IPS-NIHi11 (cell line): ENCODE results near the gene BTG1.
A peak's percentile ranks its signal among the peaks of the same experiment; 100 is the strongest.
"Not testable (repeated sequence)": the region's sequence is repeated elsewhere in the genome, so short reads cannot be mapped to it uniquely, and the experiment has no call there.

ENCODE experiments used
- DNase-seq: peaks from one replicate; pipeline ENCODE4 v3.0.0; 2012; ENCODE audit warnings: mixed read lengths, low spot score

Gene BTG1

DNA sequence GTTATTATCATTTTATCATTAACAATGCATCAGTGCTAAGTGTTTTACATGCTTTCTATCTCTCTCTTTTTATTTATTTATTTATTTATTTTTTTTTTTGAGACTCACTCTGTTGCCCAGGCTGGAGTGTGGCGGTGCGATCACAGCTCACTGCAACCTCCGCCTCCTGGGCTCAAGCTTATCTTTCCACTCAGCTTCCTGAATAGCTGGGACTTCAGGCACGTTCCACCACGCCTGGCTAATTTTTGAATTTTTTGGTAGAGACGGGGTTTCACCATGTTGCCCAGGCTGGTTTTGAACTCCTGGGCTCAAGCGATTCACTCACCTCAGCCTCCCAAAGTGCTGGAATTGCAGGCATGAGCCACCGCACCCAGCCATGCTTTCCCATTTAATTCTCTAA, 3.9 kb upstream of the BTG1 start:
- no peak for DNase-seq

DNA sequence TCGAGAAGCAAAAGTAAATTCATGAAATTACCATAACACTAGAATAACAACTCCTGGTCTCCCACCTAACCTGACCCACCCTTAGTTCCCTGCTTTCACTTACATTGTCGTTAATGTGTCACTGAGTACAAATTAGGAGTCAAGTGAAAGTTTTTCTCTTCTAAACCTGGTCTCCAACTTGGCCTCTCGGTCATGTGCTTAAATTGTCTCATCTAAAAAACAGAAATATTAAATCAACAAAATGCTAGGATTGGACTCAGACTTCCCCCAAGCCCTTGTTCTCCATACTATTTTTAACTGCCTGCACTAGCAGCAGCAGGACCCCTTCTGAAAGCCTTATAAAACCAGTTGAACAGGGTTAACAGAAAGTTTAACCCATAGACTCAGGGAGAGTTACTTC, 1.8 kb upstream of the BTG1 start:
- no peak for DNase-seq

DNA sequence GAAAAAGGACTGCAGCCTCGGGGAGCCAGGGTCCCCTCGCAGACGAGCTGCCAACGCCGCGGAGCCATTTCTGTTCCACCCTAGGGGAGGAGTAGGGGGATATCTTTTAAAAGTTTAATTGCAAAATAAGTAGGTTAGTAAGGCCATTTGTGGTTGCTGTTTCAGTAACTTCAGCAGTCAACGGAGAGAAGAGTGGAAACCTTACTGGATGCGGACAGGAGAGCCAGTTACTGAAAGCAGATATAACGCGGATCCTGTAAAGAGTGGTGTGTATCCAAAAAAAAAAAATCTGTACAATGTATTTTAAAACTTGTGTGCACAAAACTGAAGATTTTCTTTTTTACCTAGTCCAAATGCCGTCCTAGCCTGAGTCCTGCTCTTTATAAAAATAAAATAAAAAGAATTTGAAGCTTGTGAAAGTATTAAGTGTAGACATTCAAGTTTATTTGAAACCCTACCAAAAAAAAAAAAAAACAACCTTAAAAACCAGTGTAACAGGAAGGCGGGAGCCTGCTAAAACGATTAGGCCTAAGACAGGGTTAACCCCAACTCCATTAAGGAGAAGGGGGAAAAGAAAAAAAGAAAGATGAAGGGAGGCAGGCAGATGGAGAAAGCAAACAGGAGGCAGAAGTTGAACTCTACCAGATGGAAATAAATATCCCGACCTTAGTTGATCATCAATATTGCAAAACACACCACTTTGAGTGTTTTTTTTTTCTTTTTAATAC, 1.0 kb upstream of the BTG1 start:
- no peak for DNase-seq

DNA sequence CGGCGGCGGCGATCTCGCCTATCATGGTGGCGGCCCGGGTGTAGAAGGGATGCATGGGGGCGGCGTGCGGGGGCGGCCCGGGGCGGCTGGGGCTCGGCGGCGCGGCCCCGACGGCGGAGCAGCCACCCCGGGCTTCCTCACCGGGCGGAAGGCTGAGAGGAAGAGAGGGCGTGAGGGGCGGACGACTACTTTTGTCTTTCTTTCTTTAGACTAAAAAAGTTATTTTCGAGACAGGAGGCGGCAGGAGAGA, 240 bp downstream of the BTG1 start:
- DNase-seq = no peak

DNA sequence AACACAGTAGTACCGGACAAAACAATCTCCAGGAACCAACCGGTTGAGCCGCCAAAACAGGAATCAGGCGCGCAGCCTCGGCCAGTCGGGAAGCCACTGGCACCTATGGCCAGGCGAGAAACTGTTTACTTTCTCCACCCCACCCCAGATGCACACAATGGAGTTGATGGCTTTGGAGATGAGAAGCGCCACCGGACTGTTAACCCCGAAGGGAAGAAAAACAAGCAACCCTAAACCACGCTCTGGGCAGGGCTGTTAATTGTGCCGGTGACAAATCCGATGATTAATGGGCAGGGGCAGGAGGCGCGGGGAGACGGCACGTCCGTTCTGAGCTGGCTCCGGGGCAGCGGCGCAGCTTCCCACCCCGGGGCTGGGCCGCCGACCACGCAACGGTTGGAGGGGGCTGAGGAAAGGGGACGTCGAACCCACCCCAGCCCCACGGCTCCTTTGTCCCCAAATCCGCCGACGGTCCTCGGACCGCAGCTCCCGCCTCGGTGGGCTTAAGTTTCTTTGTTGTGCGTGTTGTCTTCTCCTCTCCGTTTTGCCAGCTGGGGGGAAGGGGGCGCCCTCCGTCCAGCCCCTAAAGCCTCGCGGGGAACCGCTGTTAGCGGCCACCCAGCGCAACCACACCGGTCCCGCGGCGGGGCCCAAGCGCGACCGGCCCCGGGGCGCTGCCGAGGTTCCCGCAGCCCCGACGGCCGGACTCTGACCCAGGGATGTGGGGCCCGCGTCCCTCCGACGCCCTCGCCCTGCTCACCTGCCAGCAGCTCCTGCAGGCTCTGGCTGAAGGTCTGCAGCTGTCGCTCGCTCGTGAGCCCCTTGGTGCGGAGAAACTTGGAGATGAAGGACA, 790 bp downstream of the BTG1 start:
- peak; percentile 14 for DNase-seq

DNA sequence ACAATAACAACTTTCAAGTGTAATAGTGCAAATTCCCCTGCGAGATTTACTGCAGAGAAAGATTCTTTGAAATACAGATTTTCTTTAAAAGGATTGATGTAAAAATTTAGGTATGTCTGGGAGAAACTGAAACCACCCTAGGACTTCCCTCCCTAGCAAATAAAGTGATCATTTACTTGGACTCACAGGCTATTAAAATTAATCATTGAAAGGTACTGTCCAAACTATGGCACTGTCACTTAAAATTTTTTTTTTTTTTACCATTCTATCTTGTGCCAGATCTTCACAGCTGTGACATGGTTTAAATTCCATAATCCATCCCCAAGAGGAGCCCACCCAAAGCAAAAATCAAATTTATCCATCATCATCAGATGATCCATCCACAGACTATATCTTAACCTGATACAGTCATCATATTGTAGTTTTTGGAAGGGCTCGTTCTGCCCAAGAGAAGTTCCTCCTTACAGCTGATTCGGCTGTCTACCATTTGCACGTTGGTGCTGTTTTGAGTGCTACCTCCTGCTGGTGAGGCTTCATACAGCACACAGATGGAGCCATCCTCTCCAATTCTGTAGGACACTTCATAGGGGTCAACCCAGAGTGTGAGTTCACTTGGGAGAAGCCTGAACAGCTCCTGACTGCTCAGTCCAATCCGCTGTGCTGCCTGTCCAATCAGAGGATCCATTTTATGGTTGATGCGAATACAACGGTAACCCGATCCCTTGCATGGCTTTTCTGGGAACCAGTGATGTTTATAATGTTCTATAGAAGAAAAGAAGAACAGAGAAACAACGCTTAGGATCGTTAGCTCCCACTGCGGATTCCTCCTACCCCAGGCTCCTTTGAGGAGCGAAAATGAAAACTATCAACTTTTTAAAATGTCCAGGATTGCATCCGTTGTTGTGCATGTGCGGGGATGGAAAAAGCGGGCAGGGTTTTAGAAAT, 1.7 kb downstream of the BTG1 start:
- DNase-seq = peak; percentile 36

DNA sequence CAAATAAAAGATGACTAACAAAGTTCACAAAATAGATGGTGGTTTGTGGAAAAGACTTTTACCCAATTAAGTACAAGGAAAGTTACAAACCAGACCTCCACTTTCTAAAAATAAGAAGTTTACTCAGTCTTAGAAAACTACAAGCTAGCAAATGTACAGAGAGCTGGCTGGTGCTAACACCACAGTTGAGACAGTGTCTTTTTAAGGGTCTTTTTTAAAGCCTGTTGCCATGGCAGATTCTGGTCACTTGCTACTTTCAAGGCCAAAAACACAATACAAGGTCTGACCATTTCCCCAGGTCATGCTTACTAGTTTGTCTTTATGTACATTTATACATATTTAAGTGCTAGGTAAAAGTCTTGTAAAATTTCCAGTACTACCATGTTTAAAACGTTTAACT, 2.4 kb downstream of the BTG1 start:
- DNase-seq = no peak

DNA sequence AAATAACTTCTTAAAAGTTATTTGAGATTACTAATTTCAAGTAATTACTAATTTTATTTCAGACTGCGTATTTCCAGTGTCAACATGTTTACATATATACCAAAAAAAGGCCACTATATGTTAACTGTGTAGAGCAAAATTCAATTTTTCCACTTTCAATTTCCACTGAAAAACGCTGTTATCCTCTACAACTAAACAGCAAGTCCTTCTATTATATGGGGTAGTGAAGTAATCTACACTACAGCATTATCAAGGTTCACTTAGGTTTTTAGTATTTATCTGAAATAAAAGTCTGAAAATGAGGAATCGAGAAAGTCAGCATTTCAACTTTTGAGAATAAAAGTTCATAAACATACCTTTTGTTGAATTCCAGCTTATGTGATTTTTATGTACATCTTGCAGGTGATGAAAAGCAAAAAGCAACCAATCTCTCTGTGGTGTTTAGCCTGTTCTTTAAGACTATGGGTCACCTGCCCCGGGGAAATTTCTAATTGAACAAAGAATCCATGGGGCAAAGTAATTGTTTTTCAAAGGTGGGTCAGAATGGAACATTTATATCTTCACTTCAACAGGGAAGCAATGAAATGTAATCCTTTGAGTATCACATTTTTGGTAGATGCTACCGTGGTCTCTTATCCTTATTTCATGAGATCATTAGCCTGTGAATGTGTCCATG, 3.3 kb downstream of the BTG1 start:
- no peak for DNase-seq

DNA sequence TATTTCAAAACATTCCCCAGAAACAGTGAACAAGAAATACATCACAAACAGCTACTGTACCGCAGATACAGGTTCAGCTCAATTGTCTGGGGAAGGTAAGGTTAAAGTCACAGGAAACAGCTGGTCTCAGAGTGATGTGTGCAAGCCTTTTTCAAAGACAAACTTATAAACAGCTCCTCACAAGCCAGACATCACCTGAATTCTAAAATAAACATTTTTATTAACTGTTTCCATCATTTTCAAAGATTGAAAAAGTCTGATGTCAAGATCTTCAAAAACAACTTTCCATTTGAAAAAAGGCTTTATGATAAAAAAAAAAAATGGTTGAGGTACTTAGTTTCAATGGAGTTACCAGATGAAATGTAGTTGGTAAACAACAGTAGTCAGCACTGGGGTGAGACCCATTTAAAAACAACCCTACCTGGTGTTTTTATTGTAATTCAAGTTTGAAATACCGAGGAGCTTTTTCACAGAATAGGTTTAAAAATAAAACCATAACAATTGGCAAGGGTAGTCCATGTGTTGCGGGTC, 4.0 kb downstream of the BTG1 start:
- no peak for DNase-seq

DNA sequence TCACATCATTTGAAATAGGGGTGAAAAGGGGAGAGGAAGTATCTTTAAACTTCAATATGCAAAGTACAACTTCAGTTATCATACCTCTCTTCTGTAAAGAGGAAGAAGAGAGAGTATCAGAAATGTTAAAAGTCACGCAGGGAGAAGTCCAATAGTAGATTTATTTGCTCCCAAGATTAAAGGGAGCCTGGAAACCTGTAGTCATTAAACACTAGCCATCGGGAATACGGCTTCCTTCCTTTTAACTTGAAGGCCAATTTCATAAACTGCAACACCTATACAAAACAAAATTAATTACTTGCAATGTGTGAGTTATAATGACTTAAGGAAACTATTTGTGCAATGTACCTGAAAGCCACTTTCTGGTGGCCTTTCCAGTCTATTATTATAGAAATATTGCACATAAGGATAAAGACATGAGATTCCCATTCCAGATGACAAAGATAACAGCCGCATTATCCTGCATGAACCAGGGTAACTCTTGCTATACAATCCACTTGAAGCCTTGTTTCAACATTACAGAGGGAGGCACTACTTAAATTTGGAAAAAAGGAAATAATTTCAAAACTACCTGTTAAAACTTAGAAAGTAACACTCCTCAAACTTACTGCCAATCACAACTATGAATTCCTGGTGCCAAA, 4.6 kb downstream of the BTG1 start:
- no peak for DNase-seq

DNA sequence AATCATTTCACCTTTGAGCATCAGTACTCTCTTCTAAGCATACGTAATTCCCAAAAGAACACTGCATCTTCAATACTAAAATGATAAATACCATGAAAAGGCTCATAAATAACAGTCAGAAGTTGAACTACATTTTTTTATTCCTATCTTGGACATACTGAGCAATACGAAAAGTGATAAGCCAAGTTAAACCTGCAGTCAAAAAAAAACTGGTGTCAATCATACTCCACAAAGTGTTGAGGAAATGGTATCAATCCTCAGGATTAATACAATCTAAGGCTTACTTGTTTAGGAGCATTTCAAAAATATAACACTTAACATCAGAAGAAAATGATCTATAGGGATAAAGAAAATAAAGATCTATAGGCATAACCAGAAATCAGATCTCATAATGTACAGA, 5.5 kb downstream of the BTG1 start:
- no peak for DNase-seq

DNA sequence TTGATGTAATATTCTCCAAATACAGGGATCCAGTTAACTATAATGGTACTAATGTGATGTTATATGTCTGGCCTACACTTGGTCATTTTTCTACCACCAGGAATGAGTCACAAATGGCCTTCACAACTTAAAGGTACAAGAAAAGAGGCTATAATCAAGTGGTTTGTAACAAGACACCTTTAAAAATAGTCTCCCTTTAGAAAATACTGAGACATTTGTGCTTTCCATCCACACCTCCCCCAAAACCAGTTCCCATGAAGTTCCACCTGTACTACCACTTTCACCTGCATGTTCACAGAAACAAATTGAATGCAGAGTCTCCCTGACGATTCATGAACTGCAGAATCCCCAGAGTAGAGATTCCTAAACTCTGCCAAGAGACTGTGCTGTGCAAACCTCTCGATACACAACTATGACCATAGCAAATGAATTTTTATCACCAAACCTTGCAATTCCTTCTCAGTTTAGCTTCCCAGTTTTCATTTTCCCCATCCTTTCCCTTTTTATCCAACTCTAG, 6.0 kb downstream of the BTG1 start:
- no peak for DNase-seq

DNA sequence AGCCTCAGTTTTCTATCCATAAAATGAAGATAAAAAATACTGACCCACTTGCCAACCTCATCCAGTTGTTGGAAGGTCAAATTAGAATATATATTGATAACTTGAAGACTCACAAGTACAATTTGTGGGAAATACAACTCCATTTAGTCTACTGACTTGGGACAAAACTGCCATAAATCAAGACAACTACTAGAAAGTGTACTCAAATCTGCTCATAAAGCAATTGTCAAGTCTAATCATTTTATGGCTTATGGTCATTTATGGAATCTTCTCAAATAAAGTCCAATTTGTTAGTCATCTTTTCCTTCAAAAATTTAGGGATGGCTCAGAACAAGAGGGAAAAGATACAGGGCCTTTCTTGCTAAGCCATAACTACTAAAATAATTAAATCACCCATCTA, 7.0 kb downstream of the BTG1 start:
- no peak for DNase-seq

DNA sequence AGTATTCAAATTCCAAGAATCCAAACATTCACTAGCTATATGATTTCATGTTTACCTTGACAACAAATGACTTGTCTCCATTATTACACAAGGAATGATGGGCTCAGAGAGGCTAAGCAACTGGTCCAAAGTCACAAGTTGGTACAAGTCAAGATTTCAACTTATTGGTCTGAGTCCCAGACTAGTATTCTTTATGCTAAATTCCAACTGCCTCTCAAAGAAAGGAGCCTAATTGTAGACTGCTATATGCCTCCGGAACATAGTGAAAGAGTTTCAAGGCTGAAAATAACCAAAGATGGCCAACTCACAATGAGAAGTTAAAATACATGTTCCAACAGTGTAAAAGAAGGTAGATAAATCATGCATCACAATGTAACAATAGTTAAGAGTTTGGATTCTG, 7.5 kb downstream of the BTG1 start:
- DNase-seq = no peak

DNA sequence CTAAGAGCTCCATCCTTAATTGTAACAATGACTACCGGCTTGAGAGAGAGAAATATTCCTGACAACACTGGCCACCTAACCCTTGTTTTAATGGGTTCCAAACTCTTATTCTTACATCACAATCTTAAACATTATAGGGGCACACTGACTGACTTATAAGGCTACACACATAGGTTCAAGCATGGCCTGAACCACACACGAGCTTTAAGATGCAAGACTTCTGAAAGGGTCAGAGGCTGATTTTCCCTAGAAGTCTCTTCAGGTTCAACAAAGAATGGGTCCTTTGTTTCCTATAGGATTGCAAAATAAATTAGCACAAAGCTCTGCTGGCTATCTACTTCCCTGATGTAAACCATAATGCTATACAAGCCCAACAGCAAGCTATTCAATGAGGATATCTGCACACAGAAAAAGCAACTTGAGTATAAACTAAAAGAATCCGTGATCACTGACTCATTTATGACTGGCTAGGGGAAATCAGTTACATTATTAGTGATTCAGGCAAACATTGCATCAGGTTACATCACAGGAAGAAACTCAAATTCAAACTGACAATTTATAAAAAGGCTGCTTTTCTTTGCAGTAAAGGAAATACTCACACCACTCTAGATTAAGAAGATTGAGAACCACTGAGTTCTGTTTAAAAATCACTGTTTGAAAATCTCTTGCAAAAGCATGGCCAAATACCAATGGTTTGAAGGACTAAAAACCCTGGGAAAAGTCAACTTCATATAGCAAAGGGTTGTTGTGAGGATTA, 8.5 kb downstream of the BTG1 start:
- no peak for DNase-seq

DNA sequence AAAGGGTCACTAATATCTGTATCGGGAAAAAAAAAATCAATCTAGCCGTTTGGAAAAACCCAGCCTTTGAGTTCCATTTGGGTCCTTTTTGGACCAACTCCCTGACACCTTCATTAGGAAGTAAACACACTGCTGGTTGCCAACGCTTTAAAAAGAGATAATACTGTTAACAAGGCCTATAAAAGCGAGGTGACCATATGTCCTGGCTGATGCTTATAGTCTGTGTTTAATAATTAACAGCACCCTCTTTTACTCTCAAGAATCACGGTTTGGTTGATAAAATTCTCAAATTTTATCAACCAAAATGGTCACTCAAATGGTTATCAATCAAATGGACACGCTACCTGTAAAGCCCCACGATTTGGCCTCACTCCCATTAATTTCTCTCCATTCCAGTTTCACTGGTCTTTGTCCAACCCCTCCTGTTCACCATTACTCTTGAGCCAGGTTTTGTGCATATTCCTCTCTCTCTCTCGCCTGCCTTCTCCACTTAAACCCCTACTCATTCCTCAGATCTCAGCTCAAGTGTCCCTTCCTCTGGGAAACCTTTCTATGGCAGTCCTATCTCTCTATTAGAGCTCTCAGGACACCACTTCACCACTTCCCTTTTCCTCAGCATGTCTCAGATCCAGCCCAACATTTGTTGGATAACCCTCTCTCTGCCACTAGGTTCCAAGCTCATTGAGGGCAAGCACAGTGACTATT, 9.5 kb downstream of the BTG1 start:
- DNase-seq = no peak

DNA sequence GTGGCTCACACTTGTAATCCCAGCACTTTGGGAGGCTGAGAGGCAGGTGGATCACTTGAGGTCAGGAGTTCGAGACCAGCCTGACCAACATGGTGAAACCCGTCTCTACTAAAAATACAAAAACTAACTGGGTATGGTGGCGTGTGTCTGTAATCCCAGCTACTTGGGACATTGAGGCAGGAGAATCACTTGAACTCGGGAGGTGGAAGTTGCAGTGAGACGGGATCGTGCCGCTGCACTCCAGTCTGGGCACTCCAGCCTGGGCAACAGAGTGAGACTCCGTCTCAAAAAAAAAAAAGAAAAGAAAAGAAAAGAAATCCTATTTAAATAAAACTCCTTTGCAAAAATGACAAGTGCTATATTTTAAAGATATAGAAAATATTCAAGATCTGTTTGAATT, 10.1 kb downstream of the BTG1 start:
- DNase-seq = not testable (repeated sequence)

DNA sequence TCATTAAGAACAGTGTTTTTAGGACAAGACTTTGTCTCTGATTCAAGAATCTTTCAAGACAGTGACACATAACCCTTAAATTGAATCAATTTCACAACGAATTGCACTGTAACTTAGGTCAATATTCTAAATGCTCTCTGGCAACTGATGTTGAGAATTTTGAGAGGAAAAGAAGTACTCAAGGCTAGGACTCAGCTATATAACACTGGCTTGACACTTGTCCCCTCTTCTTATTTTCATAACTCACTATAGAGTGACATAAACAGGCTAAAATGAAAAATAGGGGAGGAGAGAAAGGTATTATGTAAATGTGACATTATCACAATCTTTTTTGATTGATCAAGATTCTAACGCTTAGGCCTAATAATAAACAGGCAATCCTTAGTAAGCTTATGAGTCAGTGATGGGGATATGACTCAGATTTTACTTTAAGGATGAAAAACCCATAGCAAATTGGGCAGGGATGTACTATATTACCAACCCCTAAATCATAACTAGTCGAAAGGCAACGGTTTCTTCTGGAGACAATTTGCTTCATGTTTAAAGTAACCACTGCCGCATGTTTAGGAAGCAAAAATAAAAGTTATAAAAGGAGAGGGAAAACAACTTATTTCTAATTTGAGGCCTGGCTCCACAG, 10.9 kb downstream of the BTG1 start:
- no peak for DNase-seq
